Left renal cortex interstitium (tissue), 4 donors: ENCODE measurements around the gene TBXAS1. TPM values are rescaled to one million over a fixed set of nuclear protein-coding genes. Genes with fewer than 3 reads are reported as not detected.

Experiments
- DNase-seq, 4 donors: peaks; one replicate each; pipeline ENCODE4 v3.0.0-alpha.2; 2013; ENCODE audit warnings: low read depth in 4 of 4, low spot score in 2 of 4, missing footprints in 1 of 4
- polyA plus RNA-seq, 4 donors: library from polyadenylated mRNA; unstranded; fragments of 120-200 nt; gene quantifications; one replicate each; pipeline ENCODE4 v1.2.1, GENCODE V29; 2013; ENCODE audit not compliant: insufficient read length in 4 of 4

Gene TBXAS1
- polyA plus RNA-seq, 4 donors, result 21.8 to 34.2 (median 26.3) TPM

DNA sequence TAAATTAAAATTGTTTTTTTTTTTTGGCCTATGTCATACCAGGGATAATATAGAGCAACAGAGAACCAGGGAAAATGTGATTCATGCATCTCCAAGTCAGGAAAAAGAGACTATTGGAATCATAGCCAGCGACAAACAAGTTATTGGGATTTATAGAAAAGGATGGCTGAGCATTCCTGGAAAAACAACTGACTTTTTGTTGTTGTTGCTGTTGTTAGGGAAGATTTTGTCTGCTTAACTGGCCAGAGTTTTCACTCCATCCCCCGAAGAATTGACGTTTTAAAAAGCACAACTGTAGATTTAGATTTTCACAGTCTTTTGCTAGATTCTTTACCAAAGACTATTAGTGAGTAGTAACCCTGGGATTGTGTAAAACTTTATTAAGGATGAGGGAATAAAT lies 112.4 kb downstream of the TBXAS1 start:
- no peak for DNase-seq

DNA sequence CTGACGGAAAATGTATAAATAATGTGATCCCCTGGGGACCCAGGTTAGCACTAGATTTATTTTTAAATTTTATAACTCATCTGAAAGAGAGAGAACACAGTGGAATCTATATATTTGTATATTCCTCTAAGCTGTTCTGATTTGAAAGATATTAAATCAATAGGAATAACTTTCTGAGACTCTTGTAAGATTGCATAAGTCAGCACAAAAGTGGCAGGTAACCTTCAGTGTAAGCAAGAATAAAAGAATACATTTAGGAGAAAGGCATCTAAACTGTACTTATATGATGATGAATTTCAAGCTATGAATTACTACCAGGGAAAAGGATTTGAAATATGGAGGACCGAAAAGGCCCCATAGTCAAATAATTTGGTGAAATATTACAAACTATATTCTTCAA lies 112.8 kb downstream of the TBXAS1 start:
- DNase-seq, result no peak

- DNase-seq, result no peak
Observed at GRCh38 chr7:139942636-139943035, 113.6 kb downstream of the TBXAS1 start.

DNA sequence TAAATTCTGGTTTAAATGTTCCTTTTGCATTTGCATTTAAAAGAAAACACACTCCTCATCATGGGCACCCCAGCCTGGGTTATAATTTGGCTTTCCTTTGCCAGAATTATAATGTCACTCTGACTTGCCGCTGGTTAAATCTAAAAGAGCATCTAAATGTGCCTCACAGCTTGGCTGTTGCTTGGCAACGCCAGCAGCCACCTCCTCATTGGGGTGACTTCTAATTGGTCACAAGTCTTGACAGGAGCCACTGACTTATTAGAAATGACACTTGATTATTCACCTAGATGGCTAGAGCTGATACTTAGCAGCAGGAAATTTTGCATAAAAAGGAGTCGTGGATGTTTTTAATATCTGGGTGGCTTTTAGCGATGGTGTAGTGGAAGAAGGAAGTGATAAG lies 114.3 kb downstream of the TBXAS1 start:
- no peak for DNase-seq

DNA sequence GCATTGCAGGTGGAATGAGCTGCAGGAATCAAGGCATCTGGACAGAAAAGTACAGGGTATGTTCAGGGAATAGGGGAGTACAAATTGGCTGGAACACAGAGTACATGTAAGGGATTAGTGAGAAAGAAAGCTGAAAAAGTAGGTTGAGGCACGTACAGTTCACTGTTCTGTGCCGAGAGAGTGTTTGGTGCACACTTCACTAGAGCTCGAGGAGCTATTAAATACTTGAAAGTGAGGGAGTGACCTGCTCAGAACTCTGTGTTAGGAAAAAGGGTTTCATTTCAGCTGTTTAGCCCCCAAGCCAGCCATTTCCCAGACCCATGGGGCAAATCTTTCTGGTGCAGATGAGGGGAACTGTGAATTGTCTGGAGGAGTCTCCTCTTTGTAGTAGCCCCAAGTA lies 115.2 kb downstream of the TBXAS1 start:
- no peak for DNase-seq

DNA sequence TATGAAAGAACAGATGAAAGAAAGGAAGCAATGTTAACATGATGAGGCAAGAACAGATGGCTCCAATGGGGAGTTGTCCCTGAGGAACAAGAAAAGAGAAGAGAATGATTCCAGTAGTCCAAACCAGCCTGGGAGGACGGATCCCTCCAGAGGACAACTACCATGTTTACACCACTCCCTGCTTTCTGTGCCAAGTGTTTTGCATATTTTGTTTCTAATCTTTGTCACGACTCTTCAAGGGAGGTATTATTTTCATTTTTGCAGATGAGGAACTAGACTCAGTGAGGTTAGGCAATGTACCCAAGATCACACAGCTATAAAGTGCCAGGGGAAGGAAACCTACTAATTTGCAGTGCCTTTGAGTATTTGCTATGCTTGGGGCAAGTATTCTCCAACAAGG lies 117.5 kb downstream of the TBXAS1 start:
- DNase-seq, result no peak

GRCh38 chr7:139947021-139947420 lies 118.0 kb downstream of the TBXAS1 start:
- DNase-seq, result no peak

DNA sequence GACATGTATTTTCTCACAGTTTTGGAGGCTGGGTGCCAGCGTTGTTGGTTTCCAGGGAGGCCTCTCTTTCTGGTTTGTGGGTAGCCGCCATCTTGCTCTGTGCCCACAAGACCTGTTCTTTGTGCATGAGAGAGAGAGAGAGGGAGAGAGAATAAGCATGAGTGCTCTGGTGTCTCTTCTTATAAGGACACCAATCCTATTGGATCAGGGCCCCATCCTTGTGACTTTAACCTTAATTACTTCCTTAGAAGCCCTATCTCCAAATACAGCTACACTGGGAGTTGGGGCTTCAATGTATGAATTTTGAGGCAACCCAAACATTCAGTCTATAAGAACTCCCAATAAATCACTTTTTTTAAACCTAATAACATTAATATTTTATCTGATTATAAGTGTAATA lies 119.1 kb downstream of the TBXAS1 start:
- no peak for DNase-seq

GRCh38 chr7:139948587-139949335 lies 119.7 kb downstream of the TBXAS1 start:
- DNase-seq, result no peak

- no peak for DNase-seq
Observed at GRCh38 chr7:139949629-139950028, 120.6 kb downstream of the TBXAS1 start.

DNA sequence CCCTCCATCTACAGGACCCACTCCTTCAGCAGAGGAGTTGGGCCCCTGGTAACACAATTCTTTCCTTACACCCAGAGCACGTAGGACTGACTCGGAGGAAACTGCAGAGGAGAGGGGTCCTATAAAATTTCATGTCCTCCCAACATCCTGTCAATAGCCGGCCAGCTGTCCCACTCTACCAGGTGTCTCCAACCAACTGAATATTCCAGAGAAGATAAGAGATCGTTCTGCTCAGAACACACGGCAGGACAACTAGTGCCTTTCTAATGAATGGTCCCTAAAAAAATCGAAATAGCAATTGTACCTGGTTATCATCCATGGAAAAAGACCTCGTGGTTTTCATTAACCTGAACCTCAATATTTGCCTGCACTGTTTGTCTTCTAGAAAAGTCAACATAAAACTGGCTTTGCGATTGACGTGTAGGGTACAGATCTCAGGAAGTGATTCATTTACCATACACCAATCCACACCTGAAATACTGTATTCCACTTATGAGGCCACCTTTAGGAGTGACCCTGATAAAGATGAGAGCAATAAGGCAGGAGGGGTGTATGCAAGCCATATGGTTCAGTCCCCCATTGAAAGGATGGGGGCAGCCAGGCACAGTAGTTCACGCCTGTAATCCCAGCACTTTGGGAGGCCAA lies 121.9 kb downstream of the TBXAS1 start:
- DNase-seq, result no peak

DNA sequence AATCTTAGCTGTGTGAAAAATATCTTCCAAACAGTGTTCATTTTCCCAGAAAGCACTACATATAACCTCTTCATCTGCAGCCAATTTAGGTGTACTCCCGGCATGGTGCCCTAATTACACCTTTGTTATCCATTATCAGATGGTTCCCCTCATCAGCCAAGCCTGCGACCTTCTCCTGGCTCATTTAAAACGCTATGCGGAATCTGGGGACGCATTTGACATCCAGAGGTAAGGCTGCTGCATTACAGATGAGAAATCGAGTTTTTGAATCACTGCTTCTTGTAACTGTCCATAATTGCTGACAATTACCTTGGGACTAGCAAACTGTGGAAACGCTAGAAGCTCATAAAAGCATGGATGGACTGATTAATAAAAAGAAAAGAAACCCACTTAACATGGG lies 124.2 kb downstream of the TBXAS1 start:
- no peak for DNase-seq

GRCh38 chr7:139955109-139955820 lies 126.2 kb downstream of the TBXAS1 start:
- DNase-seq, result no peak

DNA sequence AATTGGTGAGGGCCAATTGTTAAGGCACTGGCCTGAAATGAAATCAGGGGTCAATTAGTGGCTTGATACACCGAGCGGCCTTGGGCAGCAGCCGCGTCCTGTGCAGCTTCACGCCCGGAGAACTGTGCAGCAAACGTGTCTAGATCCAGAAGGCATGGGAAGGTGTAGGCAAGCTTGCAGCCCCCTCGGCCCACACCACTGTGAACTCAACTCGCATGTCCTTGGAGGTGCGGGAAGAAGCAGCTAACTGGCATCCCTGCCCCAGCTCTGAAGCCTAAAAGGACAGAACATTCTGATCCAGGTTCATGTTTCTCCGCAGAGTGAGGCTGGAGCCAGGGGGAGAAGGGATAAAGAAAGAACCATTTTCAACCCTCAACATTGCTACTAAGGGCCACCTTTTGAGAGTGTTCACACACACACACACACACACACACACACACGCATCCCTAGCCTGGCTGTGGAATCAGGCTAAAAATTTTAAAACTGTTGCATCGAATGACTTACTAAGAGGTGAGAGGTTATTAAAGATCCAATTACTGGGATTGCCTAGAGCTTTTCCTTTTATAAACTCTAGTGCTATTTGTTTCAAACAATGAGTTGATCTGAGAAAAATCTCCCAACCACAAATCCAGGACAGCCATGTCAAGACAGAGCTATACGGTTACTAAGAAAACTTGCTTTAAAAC lies 129.7 kb downstream of the TBXAS1 start:
- DNase-seq, result no peak

GRCh38 chr7:139959285-139959628 lies 130.2 kb downstream of the TBXAS1 start:
- DNase-seq, result no peak

DNA sequence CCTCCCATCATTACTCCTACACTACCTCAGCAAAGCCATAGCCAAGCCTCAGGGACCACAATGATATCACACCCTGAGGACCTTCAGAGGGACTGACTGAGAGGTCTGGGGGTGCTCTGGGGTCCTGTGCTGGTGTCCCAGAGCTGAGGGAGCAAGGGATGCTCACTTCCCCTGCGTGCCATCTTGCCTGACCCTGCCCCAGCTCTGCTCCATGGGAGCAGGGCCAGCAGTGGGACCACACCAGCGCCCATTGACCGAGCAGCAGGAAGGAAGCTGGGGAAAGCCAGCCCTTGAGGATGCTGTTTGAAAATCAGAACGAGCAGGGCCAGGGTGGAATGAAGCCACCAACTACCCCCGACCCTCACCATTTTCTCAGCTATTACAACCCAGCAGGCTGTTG lies 130.7 kb downstream of the TBXAS1 start:
- no peak for DNase-seq

- no peak for DNase-seq
Observed at GRCh38 chr7:139960157-139960556, 131.1 kb downstream of the TBXAS1 start.

DNA sequence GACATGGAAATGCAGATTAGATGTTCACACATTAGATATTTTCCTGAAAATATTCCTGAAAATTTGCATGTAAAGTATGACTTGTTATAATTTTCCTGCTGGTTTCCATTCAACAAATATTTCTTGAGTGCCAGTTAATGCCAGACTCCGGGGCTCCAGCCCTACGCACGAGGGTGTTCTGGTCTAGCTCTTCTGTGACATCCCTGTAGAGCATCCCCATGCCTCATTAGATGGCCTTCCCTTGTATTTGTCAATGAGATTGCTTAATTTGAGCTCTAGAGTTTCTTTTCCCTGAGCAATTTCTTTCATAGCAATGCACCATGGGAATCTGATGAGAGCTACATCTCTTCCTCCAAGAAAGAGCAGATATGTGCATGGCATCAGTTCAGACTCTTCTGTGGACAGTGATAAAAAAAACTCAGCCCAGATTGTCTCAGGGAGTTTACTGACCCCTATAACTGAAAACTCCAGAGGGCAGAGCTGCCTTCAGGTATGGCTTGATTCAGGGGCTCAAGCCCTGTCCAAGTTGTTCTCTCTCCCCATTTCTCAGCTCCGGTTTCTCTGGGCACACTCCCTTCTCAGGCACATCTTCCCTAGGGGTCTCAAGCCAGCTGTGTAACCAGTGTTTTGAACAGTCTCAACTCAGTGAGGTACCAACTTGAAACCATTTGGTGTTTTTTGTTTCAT lies 137.0 kb downstream of the TBXAS1 start:
- no peak for DNase-seq

DNA sequence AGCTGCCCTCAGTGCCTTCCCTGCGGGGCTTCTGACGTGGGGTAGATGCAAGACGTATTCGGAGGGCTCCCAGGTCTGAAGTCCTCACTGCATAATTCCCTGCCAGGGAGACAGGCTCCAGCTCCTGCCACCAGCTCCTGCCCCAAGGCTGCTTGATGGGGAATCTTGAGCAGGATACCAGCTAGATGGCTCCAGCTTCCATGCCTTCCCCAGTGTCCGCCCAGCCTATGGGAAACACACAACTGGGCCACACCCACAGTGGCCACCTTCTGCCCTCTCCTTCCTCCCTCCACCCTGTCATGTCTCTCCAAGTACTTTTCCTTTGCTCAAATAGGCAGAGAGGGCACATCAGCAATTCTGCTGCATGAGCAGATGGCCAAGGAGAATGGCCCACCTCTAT lies 137.9 kb downstream of the TBXAS1 start:
- DNase-seq, result no peak

- DNase-seq, result no peak
Observed at GRCh38 chr7:139968931-139969330, 139.9 kb downstream of the TBXAS1 start.

GRCh38 chr7:139972029-139972428 lies 143.0 kb downstream of the TBXAS1 start:
- DNase-seq, result no peak
